ENCODE data around the gene CEP128.

The CEP128 gene

GRCh38 chr14:80485764-80486163 lies 455.8 kb downstream of the CEP128 start:
- DNase-seq (ENCODE audit: low read depth in 2 of 2): no peak

GRCh38 chr14:80483331-80483730 lies 458.2 kb downstream of the CEP128 start:
- no peak for DNase-seq (ENCODE audit: low read depth in 2 of 2)

- DNase-seq (ENCODE audit: low read depth in 2 of 2): no peak
These were observed 464.0 kb downstream of the CEP128 start for GRCh38 chr14:80477388-80478160.

GRCh38 chr14:80475074-80475473 lies 466.5 kb downstream of the CEP128 start:
- DNase-seq (ENCODE audit: low read depth in 2 of 2): no peak

- DNase-seq (ENCODE audit: low read depth in 2 of 2): no peak
These were observed 473.0 kb downstream of the CEP128 start for GRCh38 chr14:80468331-80469122.

- no peak for DNase-seq (ENCODE audit: low read depth in 2 of 2)
These were observed 475.9 kb downstream of the CEP128 start for GRCh38 chr14:80465546-80466220.

GRCh38 chr14:80464531-80465149 lies 476.9 kb downstream of the CEP128 start:
- DNase-seq (ENCODE audit: low read depth in 2 of 2): no peak

- no peak for DNase-seq (ENCODE audit: low read depth in 2 of 2)
These were observed 485.3 kb downstream of the CEP128 start for GRCh38 chr14:80456209-80456608.

GRCh38 chr14:80455031-80455430 lies 486.5 kb downstream of the CEP128 start:
- no peak for DNase-seq (ENCODE audit: low read depth in 2 of 2)

- no peak for DNase-seq (ENCODE audit: low read depth in 2 of 2)
These were observed 493.3 kb downstream of the CEP128 start for GRCh38 chr14:80448267-80448666.

- DNase-seq (ENCODE audit: low read depth in 2 of 2): no peak
These were observed 494.1 kb downstream of the CEP128 start for GRCh38 chr14:80447392-80447791.

All from stimulated activated CD8-positive, alpha-beta memory T cell treated with anti-CD3 and anti-CD28 coated beads, Interleukin-15, amount 100 ng/mL, for 4 hours (primary cell).